Activated B cell treated with CpG ODN at 0.5 μM for 24 hours (primary cell): ENCODE measurements around the gene DVL1. TPM values are rescaled to one million over a fixed set of nuclear protein-coding genes. Genes with fewer than 3 reads are reported as not detected.
A peak's percentile ranks its signal among the peaks of the same experiment; 100 is the strongest.

Source experiments
- ATAC-seq: fragments of 200-7000 bp; cut with Tn5 transposase; one replicate; pipeline ENCODE4 v1.10.0; 2021; ENCODE audit warnings: low read depth, mild to moderate bottlenecking, moderate library complexity
- CTCF ChIA-PET: fragments of 350-600 bp; sonication (Branson Sonifier 250); formaldehyde crosslinking; loops from one replicate; lab custom pipeline; 2021; ENCODE audit warnings: antibody characterized with exemption; lab: Charles Lee
- POLR2A ChIA-PET: fragments of 350-600 bp; sonication (Branson Sonifier 250); formaldehyde crosslinking; loops from one replicate; lab custom pipeline; 2021; ENCODE audit warnings: antibody characterized with exemption; lab: Charles Lee
- DNase-seq: peaks from one replicate; pipeline ENCODE4 v3.0.0; 2022
- H3K27ac Mint-ChIP-seq: one replicate; pipeline ENCODE4 v1.8.0; 2020; ENCODE audit warnings: mixed read lengths
- H3K27me3 Mint-ChIP-seq: one replicate; pipeline ENCODE4 v1.8.0; 2021; ENCODE audit warnings: mixed read lengths
- H3K36me3 Mint-ChIP-seq: one replicate; pipeline ENCODE4 v1.8.0; 2021; ENCODE audit warnings: low read depth, mixed read lengths
- H3K4me1 Mint-ChIP-seq: one replicate; pipeline ENCODE4 v1.8.0; 2021; ENCODE audit warnings: mixed read lengths
- H3K4me3 Mint-ChIP-seq: one replicate; pipeline ENCODE4 v1.8.0; 2020; ENCODE audit warnings: mild to moderate bottlenecking, mixed read lengths
- H3K9me3 Mint-ChIP-seq: one replicate; pipeline ENCODE4 v1.8.0; 2020; ENCODE audit warnings: mixed read lengths
- CTCF ChIP-seq: fragments of 200-600 bp; IDR thresholded peaks from one replicate; pipeline ENCODE4 v1.8.0; 2022; ENCODE audit warnings: antibody characterized with exemption, mild to moderate bottlenecking
- intact Hi-C: fragments of 100-400 bp; cut with micrococcal nuclease; formaldehyde crosslinking; loops from one replicate; pipeline ENCODE4 v1.15.1; 2024
- total RNA-seq: library from RNA; stranded (reverse); gene quantifications from 2 replicates; pipeline ENCODE4 v1.2.3, GENCODE V29; 2022

Gene DVL1
- total RNA-seq, 1 donor from 2014 or later = 29.3 TPM

GRCh38 chr1:1380860-1381259 is 31.6 kb upstream of the DVL1 start:
- CTCF ChIA-PET = no interaction called here
- H3K36me3 Mint-ChIP-seq = peaks cover 12% of the 10 kb centered on the region
- POLR2A ChIA-PET = no interaction called here
- H3K9me3 Mint-ChIP-seq = no peaks in the 10 kb centered on the region
- no peak for TF ChIP-seq CTCF
- no peak overlapping the region for H3K27ac Mint-ChIP-seq
- DNase-seq (no peak), ATAC-seq (no peak)
- no peak overlapping the region for H3K4me3 Mint-ChIP-seq
- no peaks in the 10 kb centered on the region for H3K27me3 Mint-ChIP-seq
- intact Hi-C loops = no loop called here
- peaks cover 1% of the 10 kb centered on the region for H3K4me1 Mint-ChIP-seq

- Mint-ChIP-seq H3K9me3 (no peaks in the 10 kb centered on the region), H3K36me3 (peaks cover 14% of the 10 kb centered on the region), H3K4me3 (no peak overlapping the region), H3K27ac (no peak overlapping the region), H3K4me1 (peaks cover 19% of the 10 kb centered on the region), H3K27me3 (no peaks in the 10 kb centered on the region)
- intact Hi-C loops = no loop called here
- ChIA-PET POLR2A (interaction anchor here (0.5 to 7.6 kb wide), 3 partner anchors 20 to 993 kb away, joined by 3 to 116 read pairs (median 8); partner anchors contain the start of gene CCNL2), CTCF (no interaction called here)
- TF ChIP-seq CTCF = no peak
- DNase-seq (no peak), ATAC-seq (no peak)
These were observed 28.5 kb upstream of the DVL1 start for GRCh38 chr1:1377540-1378205.

- H3K9me3 Mint-ChIP-seq = no peaks in the 10 kb centered on the region
- CTCF ChIA-PET = no interaction called here
- no peaks in the 10 kb centered on the region for H3K27me3 Mint-ChIP-seq
- ATAC-seq = no peak
- TF ChIP-seq CTCF = no peak
- H3K4me1 Mint-ChIP-seq = peaks cover 23% of the 10 kb centered on the region
- POLR2A ChIA-PET = interaction anchor here (7.6 kb wide), 1 partner anchor 21 kb away, joined by 116 read pairs; the partner anchor contains the start of gene CCNL2
- no peak overlapping the region for H3K4me3 Mint-ChIP-seq
- peaks cover 12% of the 10 kb centered on the region for H3K36me3 Mint-ChIP-seq
- no peak overlapping the region for H3K27ac Mint-ChIP-seq
- DNase-seq = no peak
- intact Hi-C loops = no loop called here
These were observed 27.5 kb upstream of the DVL1 start for GRCh38 chr1:1376551-1377226.

- H3K9me3 Mint-ChIP-seq = no peaks in the 10 kb centered on the region
- peak; percentile 88 for DNase-seq
- ChIA-PET CTCF (interaction anchor here (1.5 kb wide), 1 partner anchor 33 kb away, joined by 3 read pairs; no protein-coding TSS in a partner anchor), POLR2A (interaction anchor here (0.5 to 7.6 kb wide), 29 partner anchors 10 to 597 kb away, joined by 3 to 116 read pairs (median 4); partner anchors contain the start of genes CCNL2, ISG15, MRPL20 and PLEKHN1)
- TF ChIP-seq CTCF = no peak
- H3K4me1 Mint-ChIP-seq = peaks cover 23% of the 10 kb centered on the region
- no peaks in the 10 kb centered on the region for H3K27me3 Mint-ChIP-seq
- peaks cover 10% of the 10 kb centered on the region for H3K36me3 Mint-ChIP-seq
- peak within 1 kb of the TSS; percentile 92 for H3K27ac Mint-ChIP-seq
- peak within 1 kb of the TSS; percentile 90 for H3K4me3 Mint-ChIP-seq
- intact Hi-C loops = loop anchor here (1.0 to 5.0 kb wide), 12 partner anchors 24 to 416 kb away; partner anchors contain the start of genes ATAD3B, C1orf159, CCNL2 and CPTP
- peak; percentile 91 for ATAC-seq
These were observed 25.9 kb upstream of the DVL1 start, which contains the start of gene AURKAIP1 for GRCh38 chr1:1374929-1375662. Gene AURKAIP1, minus strand, starts transcription at chr1:1375207. Its CDS starts 451 bp downstream, at chr1:1374756.
